ENCODE results near the gene KCND2. TPM values are rescaled to one million over a fixed set of nuclear protein-coding genes. Genes with fewer than 3 reads are reported as not detected.

Gene KCND2
- total and polyA plus RNA-seq, 2 of the 4 experiments (the other 2 are of a cell fraction) = under 0.01 TPM; not detected in 1

- H3K4me3 ChIP-seq (ENCODE audit: insufficient read depth, low read depth, low read length) = no peak overlapping the region
- H2BK120ac ChIP-seq (ENCODE audit: low read depth, low read length) = no peak overlapping the region
- no peak overlapping the region for H3K56ac ChIP-seq (ENCODE audit: extremely low read depth, insufficient read depth, low read length)
- no peaks in the 10 kb centered on the region for H3K79me1 ChIP-seq (ENCODE audit: low read depth in 1 of 2, low read length in 2 of 2)
- no peak overlapping the region for H3K9ac ChIP-seq (ENCODE audit: low read depth, low read length)
- no peak for ATAC-seq (ENCODE audit: low read depth)
- dilution Hi-C loops (cut with HindIII; ENCODE audit: low sequenced_read_pairs, unreplicated experiment) = no loop called here
- no peak overlapping the region for H2AFZ ChIP-seq (replicated peaks; ENCODE audit: low read length, poor library complexity)
- no peak overlapping the region for H2AK5ac ChIP-seq (ENCODE audit: low read depth, low read length)
- H3K4me1 ChIP-seq (ENCODE audit: control insufficient read depth, insufficient read depth, low read length) = peaks cover 4% of the 10 kb centered on the region
- no peaks in the 10 kb centered on the region for H3K27me3 ChIP-seq (ENCODE audit: control insufficient read depth, insufficient read depth, low read length)
- intact Hi-C loops (cut with micrococcal nuclease) = no loop called here
- no peak overlapping the region for H2BK5ac ChIP-seq (ENCODE audit: low read depth, low read length, poor library complexity, severe bottlenecking)
- in situ Hi-C loops (cut with MboI; ENCODE audit: low sequenced_read_pairs) = no loop called here
- no peak overlapping the region for H3K18ac ChIP-seq (ENCODE audit: low read depth, low read length)
- no peaks in the 10 kb centered on the region for H4K20me1 ChIP-seq (ENCODE audit: insufficient read depth, low read length)
- H3K27ac ChIP-seq (ENCODE audit: insufficient read depth, low read length) = no peak overlapping the region
- no peak overlapping the region for H4K8ac ChIP-seq (ENCODE audit: low read depth in 2 of 2, low read length in 2 of 2)
- no peak overlapping the region for H2BK15ac ChIP-seq (ENCODE audit: low read depth, low read length)
- no peak overlapping the region for H2AK9ac ChIP-seq (replicated peaks; ENCODE audit: low read depth, low read length, poor library complexity)
- peaks cover 6% of the 10 kb centered on the region; the same call in 1 of the 2 replicates for H3K9me1 ChIP-seq (ENCODE audit: insufficient read depth, low read length)
- no peak overlapping the region for H3K23ac ChIP-seq (ENCODE audit: low read depth, low read length)
- no peaks in the 10 kb centered on the region for H3K9me3 ChIP-seq (ENCODE audit: control insufficient read depth, insufficient read depth, low read length)
- DNase-seq = no peak
- no peak overlapping the region for H4K5ac ChIP-seq (ENCODE audit: low read depth, low read length)
- no peak overlapping the region for H3K4ac ChIP-seq (ENCODE audit: low read depth, low read length)
- H3K36me3 ChIP-seq (ENCODE audit: control insufficient read depth, insufficient read depth, low read length) = no peaks in the 10 kb centered on the region
- no peak overlapping the region for H2BK20ac ChIP-seq (ENCODE audit: low read depth, low read length)
- no peak for TF ChIP-seq FOS (IDR thresholded peaks at IDR 0.05; ENCODE audit: low read depth, low read length)
- no peak for TF ChIP-seq NFE2L2 (IDR thresholded peaks at IDR 0.05; ENCODE audit: low read depth, low read length)
- TF ChIP-seq RAD21 (IDR thresholded peaks at IDR 0.05; ENCODE audit: low read length) = no peak
- TF ChIP-seq CEBPB (IDR thresholded peaks at IDR 0.05; ENCODE audit: low read depth, low read length) = no peak
- no peak for TF ChIP-seq ELK1 (IDR thresholded peaks at IDR 0.05; ENCODE audit: borderline replicate concordance, low read depth, low read length)
- TF ChIP-seq USF2 (IDR thresholded peaks at IDR 0.05; ENCODE audit: low read depth, low read length) = no peak
- no peak for TF ChIP-seq MAFK (IDR thresholded peaks at IDR 0.05; ENCODE audit: low read depth, low read length)
- no peak for TF ChIP-seq BHLHE40 (IDR thresholded peaks at IDR 0.05; ENCODE audit: low read depth, low read length)
- TF ChIP-seq CHD1 (IDR thresholded peaks at IDR 0.05; ENCODE audit: low read depth, low read length) = no peak
- no peak for TF ChIP-seq MXI1 (IDR thresholded peaks at IDR 0.05; ENCODE audit: borderline replicate concordance, low read depth, low read length)
- no peak for TF ChIP-seq RFX5 (IDR thresholded peaks at IDR 0.05; ENCODE audit: low read depth, low read length)
- TF ChIP-seq SMC3 (IDR thresholded peaks at IDR 0.05; ENCODE audit: low read depth, low read length) = no peak
- no peak for TF ChIP-seq MAZ (IDR thresholded peaks at IDR 0.05; ENCODE audit: borderline replicate concordance, low read depth, low read length)
- no peak for TF ChIP-seq RCOR1 (IDR thresholded peaks at IDR 0.05; ENCODE audit: insufficient replicate concordance, low read length)
- TF ChIP-seq CTCF (conservative IDR thresholded peaks at IDR 0.05; ENCODE audit: low read depth, low read length) = no peak
- no peak for TF ChIP-seq POLR2A (IDR thresholded peaks at IDR 0.05; ENCODE audit: low read depth, low read length)
- no peak overlapping the region for H3K14ac ChIP-seq (replicated peaks; ENCODE audit: low read depth, low read length)
- ChIA-PET CTCF (interaction anchor here (1.7 kb wide), 1 partner anchor 9 kb away, joined by 5 read pairs; no protein-coding TSS in a partner anchor), POLR2A (ENCODE audit: unreplicated experiment) (no interaction called here)
- BruUV-seq (replicated peaks) = no TSS peak
- H3K4me2 ChIP-seq (ENCODE audit: low read depth, low read length) = no peak overlapping the region
- no peak overlapping the region for H4K91ac ChIP-seq (ENCODE audit: insufficient read depth, low read depth, low read length)
Measured at GRCh38 chr7:120731271-120731670, 458.3 kb downstream of the KCND2 start.
